Suprapubic skin (tissue), 4 donors: ENCODE data around the gene RFFL.

Source experiments
- EP300 ChIP-seq: sonication (generic); formaldehyde crosslinking; IDR thresholded peaks from one replicate; pipeline ENCODE4 v1.6.1; 2017; ENCODE audit warnings: antibody characterized with exemption
- POLR2A ChIP-seq, 2 donors: fragments of 450-650 bp; IDR thresholded peaks; one replicate each; pipeline ENCODE4 v1.6.1; 2017; ENCODE audit warnings: antibody characterized with exemption in 2 of 2, mild to moderate bottlenecking in 2 of 2, moderate library complexity in 2 of 2
- POLR2AphosphoS5 ChIP-seq, 3 donors: sonication (generic); formaldehyde crosslinking; IDR thresholded peaks; one replicate each; pipeline ENCODE4 v1.6.1; 2017; ENCODE audit warnings: antibody characterized with exemption in 3 of 3
- TF ChIP-seq, protein P1 (sequence below), 2 donors: fragments of 200-600 bp in 1 of 2; fragments of 450-650 bp in 1 of 2; sonication (generic) in 1 of 2; IDR thresholded peaks; one replicate each; pipeline ENCODE4 v1.5.1; 2016 to 2019; ENCODE audit warnings: antibody characterized with exemption in 2 of 2, mild to moderate bottlenecking in 1 of 2, moderate library complexity in 1 of 2

DNA sequence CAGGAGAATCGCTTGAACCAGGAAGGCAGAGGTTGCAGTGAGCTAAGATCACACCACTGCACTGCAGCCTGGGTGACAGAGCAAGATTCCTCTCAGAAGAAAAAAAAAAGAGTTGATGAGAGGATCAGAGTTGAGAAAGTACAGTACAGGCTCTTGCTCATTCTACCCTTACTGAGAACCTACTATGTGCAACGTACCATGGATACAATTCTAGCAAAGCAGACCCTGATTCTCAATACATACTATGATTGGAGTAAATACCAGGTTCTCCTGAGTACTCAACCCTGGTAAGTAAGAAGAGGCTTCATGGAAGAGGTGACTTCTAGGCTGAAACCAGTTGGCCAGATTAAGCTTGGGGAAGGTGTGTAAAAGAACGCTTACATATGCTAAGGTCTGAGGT, 1.2 kb downstream of the RFFL start:
- TF ChIP-seq POLR2A (IDR thresholded peaks at IDR 0.05) (no peak), EP300 (no peak), POLR2AphosphoS5 (IDR thresholded peaks at IDR 0.05) (no peak)
- TF ChIP-seq, protein P1, sequence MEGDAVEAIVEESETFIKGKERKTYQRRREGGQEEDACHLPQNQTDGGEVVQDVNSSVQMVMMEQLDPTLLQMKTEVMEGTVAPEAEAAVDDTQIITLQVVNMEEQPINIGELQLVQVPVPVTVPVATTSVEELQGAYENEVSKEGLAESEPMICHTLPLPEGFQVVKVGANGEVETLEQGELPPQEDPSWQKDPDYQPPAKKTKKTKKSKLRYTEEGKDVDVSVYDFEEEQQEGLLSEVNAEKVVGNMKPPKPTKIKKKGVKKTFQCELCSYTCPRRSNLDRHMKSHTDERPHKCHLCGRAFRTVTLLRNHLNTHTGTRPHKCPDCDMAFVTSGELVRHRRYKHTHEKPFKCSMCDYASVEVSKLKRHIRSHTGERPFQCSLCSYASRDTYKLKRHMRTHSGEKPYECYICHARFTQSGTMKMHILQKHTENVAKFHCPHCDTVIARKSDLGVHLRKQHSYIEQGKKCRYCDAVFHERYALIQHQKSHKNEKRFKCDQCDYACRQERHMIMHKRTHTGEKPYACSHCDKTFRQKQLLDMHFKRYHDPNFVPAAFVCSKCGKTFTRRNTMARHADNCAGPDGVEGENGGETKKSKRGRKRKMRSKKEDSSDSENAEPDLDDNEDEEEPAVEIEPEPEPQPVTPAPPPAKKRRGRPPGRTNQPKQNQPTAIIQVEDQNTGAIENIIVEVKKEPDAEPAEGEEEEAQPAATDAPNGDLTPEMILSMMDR (IDR thresholded peaks at IDR 0.05), result no peak
